ENCODE data around the gene TIAM1. TPM values are rescaled to one million over a fixed set of nuclear protein-coding genes. Genes with fewer than 3 reads are reported as not detected.

The TIAM1 gene
- total RNA-seq, 1 donor from 2014 or later: 17.8 TPM

DNA sequence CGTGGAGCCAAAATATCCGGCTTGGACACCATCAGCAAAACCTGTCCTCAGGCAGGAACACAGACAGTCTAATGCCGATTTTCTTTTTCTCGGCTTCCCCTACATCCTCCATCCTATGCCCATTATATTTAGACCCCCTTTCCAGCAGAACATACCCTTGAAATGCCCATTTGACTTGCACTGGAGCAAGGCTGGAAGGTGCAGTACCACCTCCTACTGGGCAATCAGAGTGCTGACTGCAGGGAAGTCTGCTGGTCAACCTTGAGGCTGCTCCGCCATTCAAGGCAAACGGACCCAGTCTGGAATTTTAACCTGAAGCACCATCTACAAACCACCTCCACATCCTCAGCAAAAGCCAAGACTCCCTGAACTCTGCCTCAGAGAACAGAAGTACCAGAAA lies 79.5 kb downstream of the TIAM1 start:
- TF ChIP-seq, protein P1, sequence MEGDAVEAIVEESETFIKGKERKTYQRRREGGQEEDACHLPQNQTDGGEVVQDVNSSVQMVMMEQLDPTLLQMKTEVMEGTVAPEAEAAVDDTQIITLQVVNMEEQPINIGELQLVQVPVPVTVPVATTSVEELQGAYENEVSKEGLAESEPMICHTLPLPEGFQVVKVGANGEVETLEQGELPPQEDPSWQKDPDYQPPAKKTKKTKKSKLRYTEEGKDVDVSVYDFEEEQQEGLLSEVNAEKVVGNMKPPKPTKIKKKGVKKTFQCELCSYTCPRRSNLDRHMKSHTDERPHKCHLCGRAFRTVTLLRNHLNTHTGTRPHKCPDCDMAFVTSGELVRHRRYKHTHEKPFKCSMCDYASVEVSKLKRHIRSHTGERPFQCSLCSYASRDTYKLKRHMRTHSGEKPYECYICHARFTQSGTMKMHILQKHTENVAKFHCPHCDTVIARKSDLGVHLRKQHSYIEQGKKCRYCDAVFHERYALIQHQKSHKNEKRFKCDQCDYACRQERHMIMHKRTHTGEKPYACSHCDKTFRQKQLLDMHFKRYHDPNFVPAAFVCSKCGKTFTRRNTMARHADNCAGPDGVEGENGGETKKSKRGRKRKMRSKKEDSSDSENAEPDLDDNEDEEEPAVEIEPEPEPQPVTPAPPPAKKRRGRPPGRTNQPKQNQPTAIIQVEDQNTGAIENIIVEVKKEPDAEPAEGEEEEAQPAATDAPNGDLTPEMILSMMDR (IDR thresholded peaks at IDR 0.05; ENCODE audit: insufficient read depth, low read depth, low read length): no peak
- TF ChIP-seq EZH2 (IDR thresholded peaks at IDR 0.05; ENCODE audit: insufficient read depth, low read length): no peak

DNA sequence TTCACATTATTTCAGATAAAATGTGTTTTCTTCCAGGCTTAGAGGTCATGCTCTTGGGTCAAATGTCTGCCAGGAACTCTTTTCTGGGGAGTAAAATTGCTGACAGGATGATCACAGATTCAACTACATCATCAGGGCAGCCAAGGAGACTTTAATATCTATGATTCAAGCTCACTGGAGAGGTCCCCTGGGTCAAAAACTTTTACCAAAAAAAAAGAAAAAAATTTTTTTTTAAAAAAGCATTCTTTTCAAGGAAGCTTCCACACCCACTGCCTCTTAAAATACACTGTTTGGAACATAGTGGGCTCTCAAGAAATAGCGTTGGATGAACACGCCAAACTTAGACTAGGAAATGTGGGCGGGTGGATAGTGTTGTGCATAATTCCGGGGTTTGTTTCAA lies 81.3 kb downstream of the TIAM1 start:
- H4K20me1 ChIP-seq (ENCODE audit: insufficient read depth, low read length): peaks cover 18% of the 10 kb centered on the region
- no peaks in the 10 kb centered on the region for H3K9me3 Mint-ChIP-seq (ENCODE audit: unreplicated experiment)
- H3K9me3 ChIP-seq (ENCODE audit: insufficient read depth, low read depth, low read length): no peaks in the 10 kb centered on the region
- H3K4me3 ChIP-seq (ENCODE audit: insufficient read depth, low read depth, low read length): no peak overlapping the region
- H3K36me3 ChIP-seq (ENCODE audit: insufficient read depth, low read length): no peaks in the 10 kb centered on the region
- no peak overlapping the region for H3K27ac ChIP-seq (ENCODE audit: low read depth, low read length)
- H3K9ac ChIP-seq (ENCODE audit: low read length): no peak overlapping the region
- FAIRE-seq (no peak), DNase-seq (ENCODE audit: low read depth) (no peak)
- H3K4me1 Mint-ChIP-seq (ENCODE audit: low read depth, unreplicated experiment): peaks cover 8% of the 10 kb centered on the region
- H3K79me2 ChIP-seq (ENCODE audit: insufficient read depth, low read length): peaks cover 9% of the 10 kb centered on the region
- H3K4me1 ChIP-seq (ENCODE audit: insufficient read depth, low read length): peaks cover 6% of the 10 kb centered on the region
- no peaks in the 10 kb centered on the region for H3K27me3 Mint-ChIP-seq (ENCODE audit: low read depth, unreplicated experiment)
- peaks cover 10% of the 10 kb centered on the region for H3K36me3 Mint-ChIP-seq (ENCODE audit: low read depth, unreplicated experiment)
- no peak overlapping the region for H3K4me3 Mint-ChIP-seq (ENCODE audit: unreplicated experiment)
- no peaks in the 10 kb centered on the region for H3K27me3 ChIP-seq (ENCODE audit: insufficient read depth, low read length)
- no peak overlapping the region for H3K27ac Mint-ChIP-seq (ENCODE audit: unreplicated experiment)
- no peak for TF ChIP-seq EZH2 (IDR thresholded peaks at IDR 0.05; ENCODE audit: insufficient read depth, low read length)
- TF ChIP-seq, protein P1 (IDR thresholded peaks at IDR 0.05; ENCODE audit: insufficient read depth, low read depth, low read length): no peak
- H2AFZ ChIP-seq (ENCODE audit: low read depth, low read length): no peak overlapping the region
- H3K4me2 ChIP-seq (ENCODE audit: low read length): no peak overlapping the region

More for the DNA sequence above, 79.5 kb downstream of the TIAM1 start:
- Histone ChIP-seq H4K20me1 (ENCODE audit: insufficient read depth, low read length) (peaks cover 14% of the 10 kb centered on the region), H3K4me1 (ENCODE audit: insufficient read depth, low read length) (peaks cover 6% of the 10 kb centered on the region), H3K27me3 (ENCODE audit: insufficient read depth, low read length) (no peaks in the 10 kb centered on the region), H2AFZ (ENCODE audit: low read depth, low read length) (no peak overlapping the region), H3K27ac (ENCODE audit: low read depth, low read length) (no peak overlapping the region), H3K9ac (ENCODE audit: low read length) (no peak overlapping the region), H3K4me3 (ENCODE audit: insufficient read depth, low read depth, low read length) (no peak overlapping the region), H3K4me2 (ENCODE audit: low read length) (no peak overlapping the region), H3K79me2 (ENCODE audit: insufficient read depth, low read length) (peaks cover 9% of the 10 kb centered on the region), H3K36me3 (ENCODE audit: insufficient read depth, low read length) (no peaks in the 10 kb centered on the region), H3K9me3 (ENCODE audit: insufficient read depth, low read depth, low read length) (no peaks in the 10 kb centered on the region)
- no peaks in the 10 kb centered on the region for H3K27me3 Mint-ChIP-seq (ENCODE audit: low read depth, unreplicated experiment)
- no peak for DNase-seq (ENCODE audit: low read depth)
- H3K4me3 Mint-ChIP-seq (ENCODE audit: unreplicated experiment): no peak overlapping the region
- H3K9me3 Mint-ChIP-seq (ENCODE audit: unreplicated experiment): no peaks in the 10 kb centered on the region
- no peak for FAIRE-seq
- H3K36me3 Mint-ChIP-seq (ENCODE audit: low read depth, unreplicated experiment): peaks cover 10% of the 10 kb centered on the region
- peaks cover 4% of the 10 kb centered on the region for H3K4me1 Mint-ChIP-seq (ENCODE audit: low read depth, unreplicated experiment)
- H3K27ac Mint-ChIP-seq (ENCODE audit: unreplicated experiment): no peak overlapping the region

- Histone ChIP-seq H2AFZ (ENCODE audit: low read depth, low read length) (no peak overlapping the region), H3K27me3 (ENCODE audit: insufficient read depth, low read length) (no peaks in the 10 kb centered on the region), H3K9me3 (ENCODE audit: insufficient read depth, low read depth, low read length) (no peaks in the 10 kb centered on the region), H3K9ac (ENCODE audit: low read length) (no peak overlapping the region), H3K4me1 (ENCODE audit: insufficient read depth, low read length) (peaks cover 6% of the 10 kb centered on the region), H3K4me2 (ENCODE audit: low read length) (no peak overlapping the region), H4K20me1 (ENCODE audit: insufficient read depth, low read length) (peaks cover 23% of the 10 kb centered on the region), H3K4me3 (ENCODE audit: insufficient read depth, low read depth, low read length) (no peak overlapping the region), H3K79me2 (ENCODE audit: insufficient read depth, low read length) (peaks cover 9% of the 10 kb centered on the region), H3K27ac (ENCODE audit: low read depth, low read length) (no peak overlapping the region), H3K36me3 (ENCODE audit: insufficient read depth, low read length) (no peaks in the 10 kb centered on the region)
- TF ChIP-seq, protein P1 (IDR thresholded peaks at IDR 0.05; ENCODE audit: insufficient read depth, low read depth, low read length): no peak
- no peak for TF ChIP-seq EZH2 (IDR thresholded peaks at IDR 0.05; ENCODE audit: insufficient read depth, low read length)
- no peaks in the 10 kb centered on the region for H3K9me3 Mint-ChIP-seq (ENCODE audit: unreplicated experiment)
- no peak for DNase-seq (ENCODE audit: low read depth)
- no peaks in the 10 kb centered on the region for H3K27me3 Mint-ChIP-seq (ENCODE audit: low read depth, unreplicated experiment)
- H3K4me3 Mint-ChIP-seq (ENCODE audit: unreplicated experiment): no peak overlapping the region
- peaks cover 10% of the 10 kb centered on the region for H3K36me3 Mint-ChIP-seq (ENCODE audit: low read depth, unreplicated experiment)
- no peak for FAIRE-seq
- no peak overlapping the region for H3K27ac Mint-ChIP-seq (ENCODE audit: unreplicated experiment)
- H3K4me1 Mint-ChIP-seq (ENCODE audit: low read depth, unreplicated experiment): peaks cover 15% of the 10 kb centered on the region
These were observed 82.3 kb downstream of the TIAM1 start for GRCh38 chr21:31261759-31262158.
